GM21825 (cell line): ENCODE measurements around the gene UNKL.

Experiments
- ATAC-seq: cut with Tn5 transposase; IDR thresholded peaks from one replicate; pipeline ENCODE4 v1.9.1; 2021; ENCODE audit warnings: mild to moderate bottlenecking, moderate library complexity; ENCODE audit not compliant: unreplicated experiment

The UNKL gene

GRCh38 chr16:1378087-1378803 is 36.3 kb downstream of the UNKL start:
- ATAC-seq, result no peak

- no peak for ATAC-seq
These were observed 37.0 kb downstream of the UNKL start for GRCh38 chr16:1377406-1378010.

- no peak for ATAC-seq
These were observed 38.6 kb downstream of the UNKL start for GRCh38 chr16:1375741-1376410.

- no peak for ATAC-seq
These were observed 39.2 kb downstream of the UNKL start for GRCh38 chr16:1375298-1375640.

- ATAC-seq, result no peak
These were observed 39.8 kb downstream of the UNKL start for GRCh38 chr16:1374418-1375297.

GRCh38 chr16:1372292-1372950 is 42.1 kb downstream of the UNKL start:
- no peak for ATAC-seq

- no peak for ATAC-seq
These were observed 43.2 kb downstream of the UNKL start for GRCh38 chr16:1371054-1371978.

GRCh38 chr16:1367486-1368174 is 46.9 kb downstream of the UNKL start:
- ATAC-seq, result no peak

GRCh38 chr16:1366712-1367299 is 47.7 kb downstream of the UNKL start:
- no peak for ATAC-seq

- no peak for ATAC-seq
These were observed 48.3 kb downstream of the UNKL start for GRCh38 chr16:1366060-1366711.

GRCh38 chr16:1364510-1364909 is 50.0 kb downstream of the UNKL start:
- no peak for ATAC-seq

GRCh38 chr16:1363501-1364041 is 50.9 kb downstream of the UNKL start:
- ATAC-seq, result no peak

- no peak for ATAC-seq
These were observed 51.7 kb downstream of the UNKL start for GRCh38 chr16:1362807-1363206.

GRCh38 chr16:1361685-1362360 is 52.7 kb downstream of the UNKL start:
- no peak for ATAC-seq

GRCh38 chr16:1357906-1358566 is 56.5 kb downstream of the UNKL start:
- no peak for ATAC-seq

- ATAC-seq, result no peak
These were observed 58.2 kb downstream of the UNKL start for GRCh38 chr16:1356061-1356900.
